ENCODE results near the gene MAP3K13.

- TF ChIP-seq CTCF (IDR thresholded peaks at IDR 0.05 in 8 of 11, conservative IDR thresholded peaks at IDR 0.05 in 3 of 11): no peak
- TF ChIP-seq POLR2A (IDR thresholded peaks at IDR 0.05): no peak
These were observed 43.2 kb downstream of the MAP3K13 start for GRCh38 chr3:185406121-185406620.
